HUDEP-2 (cell line): ENCODE measurements around the gene RPTOR.

Source experiments
- DNase-seq, 76 experiments: peaks; one replicate each; lab custom pipeline; 2025; ENCODE audit not compliant: unreplicated experiment in 76 of 76; lab: John Stamatoyannopoulos, UW

The RPTOR gene

GRCh38 chr17:80930335-80931279 is 386.0 kb downstream of the RPTOR start:
- no peak for DNase-seq

DNA sequence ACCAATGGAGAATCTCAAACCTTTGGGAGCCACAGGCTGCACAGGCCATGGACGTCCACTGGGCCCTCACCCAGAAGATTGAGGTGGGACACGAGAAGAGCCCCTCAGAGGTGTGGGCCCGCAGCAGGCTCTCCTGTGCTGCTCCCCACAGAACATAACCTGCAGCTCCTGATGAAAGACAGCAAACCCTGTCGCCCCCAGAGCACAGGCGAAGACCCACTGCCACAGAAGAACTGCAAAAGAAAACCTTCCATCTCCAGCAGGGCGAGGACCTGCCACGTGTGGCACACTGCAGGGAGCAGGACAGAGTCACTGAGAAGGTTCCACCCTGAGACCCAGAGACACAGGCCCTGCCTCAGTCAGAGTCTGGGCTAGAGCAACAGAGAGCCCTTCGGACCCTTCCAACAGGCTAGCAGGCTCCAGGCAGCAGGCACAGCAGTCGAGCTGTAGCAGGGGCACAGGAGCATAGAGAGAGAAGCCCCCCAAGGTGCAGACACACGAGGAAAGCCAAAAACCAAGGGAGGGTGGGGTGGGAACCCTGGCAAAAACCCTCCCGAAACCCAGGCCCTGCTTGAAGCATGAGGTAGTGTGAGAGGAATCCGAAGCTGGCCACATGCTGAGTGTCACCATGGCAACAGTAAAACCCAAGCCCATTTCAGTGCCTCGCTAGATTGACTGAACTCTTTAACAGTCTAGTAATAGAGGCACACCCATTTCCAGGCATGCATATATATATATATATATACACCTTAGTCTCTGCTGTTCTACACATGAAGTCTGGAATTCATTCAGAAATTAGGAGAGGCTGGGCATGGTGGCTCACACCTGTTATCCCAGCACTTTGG is 387.0 kb downstream of the RPTOR start:
- DNase-seq = no peak

DNA sequence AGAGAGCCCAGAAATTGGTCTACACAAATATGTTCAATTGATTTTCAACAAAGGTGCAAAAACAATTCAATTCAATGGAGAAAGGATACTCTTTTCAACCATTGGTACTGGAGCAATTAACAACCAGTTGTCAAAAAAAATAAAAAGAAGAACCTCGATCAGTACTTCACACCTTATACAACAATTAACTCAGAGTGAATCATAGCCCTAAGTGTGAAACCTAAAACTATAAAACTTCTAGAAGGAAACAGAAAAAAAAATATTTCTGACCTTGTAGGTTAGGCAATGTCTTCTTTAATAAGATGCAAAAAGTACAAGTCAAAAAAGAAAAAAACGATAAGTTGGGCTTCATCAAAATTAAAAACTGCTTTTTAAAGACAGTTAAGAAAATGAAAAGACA is 390.9 kb downstream of the RPTOR start:
- DNase-seq = no peak

DNA sequence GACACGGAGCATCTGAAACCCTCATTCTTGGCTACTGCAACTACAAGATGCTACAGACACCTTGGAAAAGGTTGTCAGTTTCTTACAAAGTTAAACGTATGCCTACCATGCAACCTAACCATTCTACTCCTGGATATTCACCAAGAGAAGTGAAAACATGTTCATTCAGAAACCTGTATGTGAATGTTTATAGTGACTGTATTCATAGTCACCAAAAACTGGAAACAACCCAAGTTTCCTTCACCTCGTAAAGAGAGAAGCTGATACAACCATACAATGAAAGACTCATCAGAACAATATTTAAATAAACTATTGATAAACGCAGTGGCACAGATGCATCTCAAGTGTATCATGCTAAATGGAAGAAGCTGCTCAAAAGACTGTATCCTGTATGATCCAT is 391.6 kb downstream of the RPTOR start:
- DNase-seq = no peak

DNA sequence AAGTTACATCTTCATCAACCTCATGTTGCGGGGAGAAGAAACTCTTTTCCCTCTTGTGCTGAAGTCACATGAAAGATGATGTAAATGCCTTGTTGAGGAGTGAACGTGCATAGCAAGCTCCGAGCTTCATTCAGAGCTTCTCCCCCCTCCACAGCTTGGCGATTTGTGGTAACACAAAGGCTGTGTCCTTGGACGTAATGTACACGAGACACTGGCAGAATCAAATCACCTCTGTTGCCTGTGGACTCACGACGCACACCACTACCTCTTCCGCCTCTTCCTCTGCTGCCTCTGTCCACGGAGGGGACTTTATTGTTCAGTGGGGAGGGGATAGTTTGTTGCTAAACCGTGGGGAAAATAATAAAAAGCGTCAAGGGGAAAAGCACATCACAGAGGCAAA is 392.1 kb downstream of the RPTOR start:
- no peak for DNase-seq

GRCh38 chr17:80937462-80938381 is 393.1 kb downstream of the RPTOR start:
- DNase-seq = no peak

- DNase-seq = no peak
Observed at GRCh38 chr17:80938556-80938955, 393.9 kb downstream of the RPTOR start.

DNA sequence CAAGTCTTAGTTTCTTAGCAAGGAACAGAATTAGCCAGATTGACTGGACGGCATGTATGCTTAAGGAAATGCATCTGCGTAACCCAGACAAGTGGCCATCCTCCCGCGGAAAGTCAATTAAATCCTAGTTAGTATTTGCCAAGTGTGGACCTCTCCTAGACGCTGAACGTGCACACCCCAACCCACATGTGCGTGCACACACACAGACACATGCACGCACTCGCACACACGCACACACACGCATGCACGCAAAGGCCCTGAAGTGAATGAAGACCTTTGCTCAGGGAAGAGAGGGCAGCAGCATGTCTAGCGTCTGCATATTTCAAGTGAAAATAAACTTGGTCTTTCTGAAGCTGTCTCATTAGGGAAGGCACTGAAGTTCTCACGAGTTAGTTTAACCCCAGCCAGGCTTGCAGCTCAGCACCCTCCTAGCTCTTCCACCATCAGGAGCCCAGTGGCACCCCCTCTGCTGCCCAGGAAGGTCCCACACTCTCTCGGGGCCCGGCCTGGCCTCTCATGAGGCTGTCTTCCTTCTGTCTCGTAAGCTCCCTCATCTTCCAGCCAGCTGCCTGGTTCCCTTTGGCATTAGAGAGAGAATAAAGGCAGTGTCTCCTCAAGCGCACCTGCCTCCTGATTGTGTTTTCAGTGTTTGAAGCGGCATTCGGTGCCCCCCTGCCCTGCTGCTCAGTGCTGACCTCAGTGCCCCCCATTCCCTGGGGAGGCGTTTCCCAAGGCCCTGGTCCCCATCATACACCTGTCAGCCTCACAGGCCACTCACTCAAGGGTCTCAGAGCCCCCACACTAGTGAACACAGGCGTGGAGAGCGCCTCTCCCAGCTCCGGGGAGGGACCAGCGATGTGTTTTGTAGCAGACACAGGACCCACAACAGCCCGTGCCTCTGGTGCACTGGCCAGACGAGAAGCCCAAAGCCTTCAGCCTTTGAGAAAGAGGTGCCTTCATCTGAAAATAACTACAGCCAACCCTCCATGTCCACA is 394.8 kb downstream of the RPTOR start:
- no peak for DNase-seq

DNA sequence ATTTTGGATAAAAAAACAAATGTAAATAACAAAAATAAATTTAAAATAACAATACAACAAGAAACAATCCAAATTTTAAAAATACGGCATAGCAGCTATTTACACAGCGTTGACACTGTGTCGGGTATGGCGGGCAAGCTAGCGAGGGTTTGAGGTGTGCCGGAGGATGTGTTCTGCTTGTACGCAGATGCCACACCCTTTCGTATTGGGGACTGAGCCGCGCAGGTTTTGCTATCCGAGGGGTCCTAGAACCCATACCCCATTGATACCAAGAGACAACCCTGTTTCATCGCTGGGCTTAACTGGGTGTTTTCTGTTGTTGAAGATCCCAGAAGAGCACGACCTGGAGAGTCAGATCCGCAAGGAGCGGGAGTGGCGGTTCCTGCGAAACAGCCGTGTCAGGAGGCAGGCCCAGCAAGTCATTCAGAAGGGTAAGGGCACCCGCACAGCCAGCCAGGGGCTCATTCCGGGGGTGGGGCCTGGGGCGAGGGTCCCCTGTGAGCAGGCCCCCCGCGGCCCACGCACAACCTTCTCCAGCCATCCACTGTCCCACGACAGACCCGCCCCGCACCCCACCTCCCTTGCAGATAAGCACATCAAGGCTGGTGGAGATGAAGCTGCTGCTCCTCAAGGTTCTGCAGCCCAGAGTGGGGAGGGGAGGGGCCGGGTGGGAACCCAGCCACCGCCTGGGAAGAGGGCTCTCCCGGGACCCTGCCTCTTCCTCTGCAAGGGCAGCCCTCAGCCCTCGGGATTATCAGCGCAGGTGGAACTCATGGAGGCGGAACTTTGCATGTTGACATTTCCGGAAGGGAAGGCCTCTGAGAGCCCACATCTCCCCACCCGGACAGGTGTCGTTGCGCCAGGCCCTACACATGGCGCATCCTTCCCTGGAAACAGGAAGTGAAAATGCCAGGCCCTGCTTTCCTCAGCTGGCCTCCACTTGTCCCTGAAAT is 395.8 kb downstream of the RPTOR start:
- DNase-seq = no peak

DNA sequence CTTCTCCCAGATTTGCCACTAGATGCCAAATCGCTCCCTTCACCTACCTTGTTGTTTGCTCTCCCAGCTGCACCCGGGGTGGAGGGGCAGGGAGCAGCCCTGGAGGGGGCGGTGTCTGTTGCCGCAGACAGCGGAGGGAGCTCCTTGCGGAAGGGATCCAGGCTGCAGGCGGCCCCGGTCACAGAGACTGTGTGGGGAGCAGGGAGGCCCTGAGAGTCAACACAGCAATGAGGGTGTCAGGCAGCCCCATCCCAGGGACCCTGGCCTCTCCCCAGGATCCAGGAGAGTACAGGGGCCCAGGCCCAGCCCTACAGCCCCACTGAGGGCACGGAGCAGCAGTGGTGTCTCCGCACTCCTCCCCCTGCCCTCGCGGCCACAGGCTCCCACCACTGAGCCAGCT is 396.5 kb downstream of the RPTOR start:
- no peak for DNase-seq

GRCh38 chr17:80941743-80942422 is 397.2 kb downstream of the RPTOR start:
- no peak for DNase-seq

DNA sequence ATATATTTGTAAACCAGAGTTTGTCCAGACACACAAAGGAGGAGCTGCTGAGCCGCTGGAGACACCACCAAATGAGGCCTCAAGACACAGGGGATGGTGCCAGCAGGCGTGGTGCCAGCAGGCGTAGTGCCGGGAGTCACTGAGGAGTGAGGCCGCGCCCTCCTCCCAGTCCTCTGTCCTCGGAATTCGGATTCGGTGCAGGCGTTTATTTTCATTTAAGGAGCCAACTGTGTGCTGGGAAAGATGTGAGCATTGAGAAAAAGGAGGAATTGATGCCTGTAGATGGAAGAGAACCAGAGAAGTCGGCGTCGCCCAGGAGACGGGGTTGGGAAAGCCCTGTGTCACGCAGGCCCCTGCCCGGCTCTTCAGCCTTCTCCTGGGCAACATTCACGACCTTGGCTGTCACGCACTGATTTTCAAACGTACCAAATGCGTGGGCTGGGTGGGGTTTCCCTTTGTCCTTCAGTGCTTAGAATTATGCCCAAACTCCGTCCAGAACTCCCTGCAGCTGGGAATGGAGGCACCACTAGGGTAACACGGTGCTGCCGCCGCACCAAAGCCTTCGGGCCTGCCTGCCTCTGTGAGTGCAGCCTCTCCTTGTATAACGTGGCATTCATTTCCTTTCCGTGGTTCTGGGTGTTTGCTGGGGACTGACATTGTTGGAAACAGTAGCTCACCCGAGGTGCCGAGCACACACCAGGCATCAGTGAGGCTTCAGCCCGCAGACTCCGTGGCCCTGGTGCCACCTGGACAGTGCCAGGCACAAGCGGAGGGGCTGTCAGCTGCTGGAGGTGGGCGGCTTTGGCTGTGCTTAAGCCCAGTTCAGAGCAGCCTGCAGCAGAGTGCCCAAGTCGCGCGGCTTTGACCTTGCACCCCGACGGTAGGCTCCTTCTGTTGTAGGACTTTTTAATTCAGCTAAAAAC is 398.0 kb downstream of the RPTOR start:
- DNase-seq = peak in 34 of 76 experiments; percentile 2 to 82 (median 22)

DNA sequence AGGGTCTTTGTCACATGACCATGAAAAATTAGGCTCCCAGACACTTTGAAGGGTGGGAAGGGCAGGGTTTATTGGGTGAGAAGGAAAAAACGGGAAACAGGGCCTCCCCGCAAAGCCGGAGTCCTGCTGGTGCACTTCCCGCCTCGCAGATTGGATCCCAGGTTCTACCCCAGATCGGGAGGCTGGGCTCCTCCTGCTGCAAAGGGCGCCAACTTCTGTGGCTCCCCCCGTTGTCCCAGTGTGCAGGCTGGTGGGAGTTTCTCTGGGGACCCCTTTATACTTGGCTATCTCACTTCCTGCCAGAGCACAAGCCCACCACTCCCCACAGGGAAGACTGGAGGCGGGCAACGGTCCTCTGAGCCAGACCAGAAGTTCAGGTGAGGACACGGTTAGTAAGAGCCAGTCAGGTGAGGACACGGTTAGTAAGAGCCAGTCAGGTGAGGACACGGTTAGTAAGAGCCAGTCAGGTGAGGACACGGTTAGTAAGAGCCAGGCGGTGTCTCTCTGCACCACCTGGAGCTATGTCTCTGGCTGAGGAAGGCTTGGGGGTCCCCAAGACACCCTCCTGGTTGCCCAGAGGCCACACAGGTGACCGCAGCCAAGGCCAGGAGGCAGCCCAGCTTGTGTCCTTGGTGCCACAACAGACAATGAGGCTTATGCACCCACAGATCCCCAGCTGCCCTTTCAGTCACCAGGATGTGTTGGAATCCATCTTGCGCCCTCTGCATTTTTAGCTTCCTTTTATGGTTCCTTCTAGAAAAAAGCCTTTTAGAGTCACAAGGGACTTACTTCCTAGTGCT is 398.9 kb downstream of the RPTOR start:
- no peak for DNase-seq

GRCh38 chr17:80944326-80944725 is 399.7 kb downstream of the RPTOR start:
- no peak for DNase-seq

DNA sequence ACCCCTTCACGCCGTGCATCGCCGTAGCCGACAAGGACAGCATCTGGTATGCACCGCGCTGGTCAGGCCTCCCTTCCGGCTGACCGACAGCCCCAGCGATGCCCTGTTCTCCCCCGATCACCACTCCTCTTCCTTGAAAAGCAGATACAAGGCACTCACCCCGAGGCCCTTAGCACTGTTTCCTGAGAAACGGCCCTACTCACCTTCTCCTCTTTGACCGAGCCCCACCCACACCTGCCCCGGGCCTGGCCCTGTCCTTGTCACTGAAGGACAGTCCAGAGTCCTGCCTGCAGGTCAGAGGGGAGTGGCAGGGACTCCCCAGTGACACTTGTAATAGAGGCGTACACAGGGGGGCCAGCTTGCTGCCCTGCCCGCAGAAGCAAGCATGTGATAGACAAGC is 401.1 kb downstream of the RPTOR start:
- no peak for DNase-seq

DNA sequence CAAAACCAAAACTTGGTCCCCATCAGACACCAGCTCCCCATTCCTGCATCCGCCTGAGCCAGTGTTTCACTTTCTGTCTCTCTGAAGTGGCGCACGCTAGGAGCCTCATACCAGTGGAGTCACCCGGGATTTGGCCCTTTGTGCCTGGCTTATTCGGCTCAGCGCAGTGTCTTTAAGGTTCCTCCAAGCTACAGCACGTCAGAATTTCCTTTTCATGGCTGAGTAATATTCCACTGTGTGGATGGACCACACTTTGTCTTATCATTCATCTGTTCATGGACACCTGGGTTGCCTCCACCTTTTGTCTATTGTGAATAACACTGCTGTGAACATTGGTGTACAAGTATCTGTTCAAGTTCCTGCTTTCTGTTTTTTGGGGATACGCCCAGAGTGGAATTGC is 401.8 kb downstream of the RPTOR start:
- DNase-seq = no peak
